ENCODE data around the gene CCDC122.

Gene CCDC122

GRCh38 chr13:43850873-43851272, 28.7 kb downstream of the CCDC122 start:
- H3K4me3 Mint-ChIP-seq = no peak overlapping the region
- peaks cover 79% of the 10 kb centered on the region for H3K36me3 Mint-ChIP-seq (ENCODE audit: low read depth)
- no peak for TF ChIP-seq CTCF (IDR thresholded peaks at IDR 0.05)
- no peaks in the 10 kb centered on the region for H3K4me1 Mint-ChIP-seq
- H3K27ac Mint-ChIP-seq = no peak overlapping the region
- DNase-seq = no peak
- peaks cover 69% of the 10 kb centered on the region for H3K9me3 Mint-ChIP-seq
- H3K27me3 Mint-ChIP-seq (ENCODE audit: low read depth, poor library complexity) = peaks cover 2% of the 10 kb centered on the region

GRCh38 chr13:43848001-43848649, 31.4 kb downstream of the CCDC122 start:
- Mint-ChIP-seq H3K27ac (peak overlapping the region; percentile 29), H3K9me3 (peaks cover 41% of the 10 kb centered on the region), H3K36me3 (ENCODE audit: low read depth) (peaks cover 58% of the 10 kb centered on the region), H3K27me3 (ENCODE audit: low read depth, poor library complexity) (peaks cover 2% of the 10 kb centered on the region), H3K4me3 (no peak overlapping the region), H3K4me1 (no peaks in the 10 kb centered on the region)
- DNase-seq = no peak
- no peak for TF ChIP-seq CTCF (IDR thresholded peaks at IDR 0.05)

GRCh38 chr13:43846496-43847158, 32.9 kb downstream of the CCDC122 start:
- DNase-seq = no peak
- Mint-ChIP-seq H3K4me3 (no peak overlapping the region), H3K27ac (no peak overlapping the region), H3K9me3 (peaks cover 29% of the 10 kb centered on the region), H3K27me3 (ENCODE audit: low read depth, poor library complexity) (peaks cover 2% of the 10 kb centered on the region), H3K36me3 (ENCODE audit: low read depth) (peaks cover 45% of the 10 kb centered on the region), H3K4me1 (no peaks in the 10 kb centered on the region)
- TF ChIP-seq CTCF (IDR thresholded peaks at IDR 0.05) = no peak

- H3K9me3 Mint-ChIP-seq = peaks cover 11% of the 10 kb centered on the region
- TF ChIP-seq CTCF (IDR thresholded peaks at IDR 0.05) = no peak
- H3K36me3 Mint-ChIP-seq (ENCODE audit: low read depth) = peaks cover 11% of the 10 kb centered on the region
- no peak overlapping the region for H3K4me3 Mint-ChIP-seq
- no peak for DNase-seq
- no peaks in the 10 kb centered on the region for H3K4me1 Mint-ChIP-seq
- H3K27ac Mint-ChIP-seq = no peak overlapping the region
- no peaks in the 10 kb centered on the region for H3K27me3 Mint-ChIP-seq (ENCODE audit: low read depth, poor library complexity)
These were observed 40.6 kb downstream of the CCDC122 start for GRCh38 chr13:43838909-43839308.

- no peak overlapping the region for H3K27ac Mint-ChIP-seq
- H3K36me3 Mint-ChIP-seq (ENCODE audit: low read depth) = peaks cover under 1% of the 10 kb centered on the region
- H3K4me1 Mint-ChIP-seq = no peaks in the 10 kb centered on the region
- no peaks in the 10 kb centered on the region for H3K27me3 Mint-ChIP-seq (ENCODE audit: low read depth, poor library complexity)
- TF ChIP-seq CTCF (IDR thresholded peaks at IDR 0.05) = no peak
- H3K9me3 Mint-ChIP-seq = no peaks in the 10 kb centered on the region
- no peak overlapping the region for H3K4me3 Mint-ChIP-seq
- no peak for DNase-seq
These were observed 43.8 kb downstream of the CCDC122 start for GRCh38 chr13:43835701-43836100.

- Mint-ChIP-seq H3K36me3 (ENCODE audit: low read depth) (no peaks in the 10 kb centered on the region), H3K4me3 (no peak overlapping the region)
These were observed 48.5 kb downstream of the CCDC122 start for GRCh38 chr13:43831088-43831487.

More at GRCh38 chr13:43831088-43831487, 48.5 kb downstream of the CCDC122 start:
- no peak for TF ChIP-seq CTCF (IDR thresholded peaks at IDR 0.05)
- no peak for DNase-seq
- Mint-ChIP-seq H3K4me1 (peaks cover 5% of the 10 kb centered on the region), H3K27ac (no peak overlapping the region), H3K27me3 (ENCODE audit: low read depth, poor library complexity) (no peaks in the 10 kb centered on the region), H3K9me3 (no peaks in the 10 kb centered on the region)
